ENCODE data around the gene H3-3A.

GRCh38 chr1:226111098-226111882 is 48.8 kb downstream of the H3-3A start:
- no peak for TF ChIP-seq CTCF (IDR thresholded peaks at IDR 0.05)
- TF ChIP-seq POLR2A (IDR thresholded peaks at IDR 0.05): no peak
